Kidney (tissue), 14 donors: ENCODE measurements around the gene CDK16. TPM values are rescaled to one million over a fixed set of nuclear protein-coding genes. Genes with fewer than 3 reads are reported as not detected.

Experiments
- DNase-seq, 5 donors: peaks; one replicate each; pipeline ENCODE4 v3.0.0-alpha.2; 2013 to 2020
- FAIRE-seq: peaks from 2 replicates; lab custom pipeline; 2012; peaks lifted over from hg19 to GRCh38; lab: Jason Lieb, UNC
- H3K27ac ChIP-seq, 2 donors: one replicate each; pipeline ENCODE4 v1.7.0; 2013; ENCODE audit warnings: low read depth in 2 of 2, low read length in 2 of 2, inconsistent platforms in 1 of 2
- H3K27me3 ChIP-seq: one replicate; pipeline ENCODE4 v1.7.1; 2013; ENCODE audit warnings: low read length, inconsistent platforms; ENCODE audit not compliant: control insufficient read depth, insufficient read depth
- H3K36me3 ChIP-seq, 3 donors: one replicate each; pipeline versions ENCODE4 v1.7.0 to v1.7.1; 2013; ENCODE audit warnings: low read length in 3 of 3, control low read depth in 1 of 3, inconsistent platforms in 1 of 3; ENCODE audit not compliant: insufficient read depth in 3 of 3, control insufficient read depth in 2 of 3
- H3K4me1 ChIP-seq, 3 donors: one replicate each; pipeline versions ENCODE4 v1.7.0 to v1.7.1; 2013; ENCODE audit warnings: low read length in 3 of 3, inconsistent platforms in 1 of 3, low read depth in 1 of 3; ENCODE audit not compliant: control insufficient read depth in 2 of 3, insufficient read depth in 2 of 3
- H3K4me3 ChIP-seq, 3 donors: one replicate each; pipeline versions ENCODE4 v1.7.0 to v1.8.1; 2013; ENCODE audit warnings: low read length in 3 of 3, control low read depth in 1 of 3, inconsistent platforms in 1 of 3
- H3K9ac ChIP-seq, 3 donors: one replicate each; pipeline versions ENCODE4 v1.7.0 to v1.7.1; 2013; ENCODE audit warnings: low read length in 3 of 3, control low read depth in 1 of 3, inconsistent platforms in 1 of 3
- H3K9me3 ChIP-seq, 3 donors: one replicate each; pipeline versions ENCODE4 v1.7.0 to v1.7.1; 2013; ENCODE audit warnings: low read length in 3 of 3, control low read depth in 1 of 3, inconsistent platforms in 1 of 3; ENCODE audit not compliant: control insufficient read depth in 2 of 3, insufficient read depth in 1 of 3
- CTCF ChIP-seq: IDR thresholded peaks from 3 replicates; pipeline ENCODE4 v1.5.1; 2012; ENCODE audit warnings: mild to moderate bottlenecking, moderate library complexity, borderline replicate concordance; ENCODE audit not compliant: insufficient read depth; ENCODE audit errors: extremely low read depth
- intact Hi-C: fragments of 100-400 bp; cut with DNase I; formaldehyde crosslinking; loops from one replicate; pipeline ENCODE4 v1.11.1; 2022
- polyA plus RNA-seq: library from polyadenylated mRNA; stranded (reverse); fragments of 350-450 nt; fragmentation: Illumina TruSeq; extraction: RNeasy Lipid Tissue Mini Kit (QIAGEN cat#74804); gene quantifications from one replicate; pipeline ENCODE4 v1.2.3, GENCODE V29; 2014; ENCODE audit warnings: low read depth, low replicate concordance; ENCODE audit not compliant: insufficient read depth
- total RNA-seq: library from RNA; stranded (reverse); fragmentation: NEBNext Ultra II Directional; extraction: Animal tissue kit (Norgen Biotek cat#: 25700); gene quantifications from one replicate; pipeline ENCODE4 v1.2.1, GENCODE V29; 2021
- donor health status: control.
- donor health status: control.
- donor health status: control.
- donor health status: control.
- donor health status: control.
- donor health status: DM: yes; HTN: yes; CAD: no.
- donor health status: Normal renal cell carcinoma (clear cell type).

Gene CDK16
- total and polyA plus RNA-seq, 2 donors from 2014 or later = 89.1 to 96.1 TPM

GRCh38 chrX:47214435-47215077, 3.9 kb upstream of the CDK16 start:
- Histone ChIP-seq H3K27ac (no peak overlapping the region), H3K9me3 (no peaks in the 10 kb centered on the region), H3K4me3 (no peak overlapping the region), H3K4me1 (peaks cover 0 to 9% (median 4%) of the 10 kb centered on the region in 3 donors), H3K27me3 (peaks cover under 1% of the 10 kb centered on the region), H3K9ac (no peak overlapping the region), H3K36me3 (peaks cover 33 to 54% (median 34%) of the 10 kb centered on the region in 3 donors)
- no peak for TF ChIP-seq CTCF
- DNase-seq (peak in 1 of 5 donors; percentile 68), FAIRE-seq (no peak)
- intact Hi-C loops = no loop called here

- peak in 1 of 5 donors; percentile 50 for DNase-seq
- no peak for FAIRE-seq
- Histone ChIP-seq H3K36me3 (peaks cover 30 to 46% (median 32%) of the 10 kb centered on the region in 3 donors), H3K4me1 (peaks cover 0 to 17% (median 8%) of the 10 kb centered on the region in 3 donors), H3K9me3 (no peaks in the 10 kb centered on the region), H3K9ac (no peak overlapping the region), H3K4me3 (no peak overlapping the region), H3K27ac (no peak overlapping the region), H3K27me3 (peaks cover 4% of the 10 kb centered on the region)
- intact Hi-C loops = no loop called here
- no peak for TF ChIP-seq CTCF
Observed at GRCh38 chrX:47215291-47215900, 3.1 kb upstream of the CDK16 start.

GRCh38 chrX:47216393-47216925, 2.0 kb upstream of the CDK16 start:
- FAIRE-seq = no peak
- peaks cover 26 to 36% (median 26%) of the 10 kb centered on the region in 3 donors for H3K36me3 ChIP-seq
- no peak for TF ChIP-seq CTCF

More at GRCh38 chrX:47216393-47216925, 2.0 kb upstream of the CDK16 start:
- peaks cover 0 to 23% (median 12%) of the 10 kb centered on the region in 3 donors for H3K4me1 ChIP-seq
- H3K4me3 ChIP-seq = no peak overlapping the region
- H3K27me3 ChIP-seq = peaks cover 4% of the 10 kb centered on the region
- H3K9me3 ChIP-seq = no peaks in the 10 kb centered on the region
- intact Hi-C loops = no loop called here
- peak in 1 of 5 donors; percentile 22 for DNase-seq
- H3K27ac ChIP-seq = peak overlapping the region in 1 of 2 donors; percentile 83
- H3K9ac ChIP-seq = no peak overlapping the region
